ENCODE measurements around the gene ABHD14A.

GRCh38 chr3:51935886-51936755 lies 38.7 kb upstream of the ABHD14A start:
- TF ChIP-seq RFX5 (IDR thresholded peaks at IDR 0.05) (no peak), RNF2 (IDR thresholded peaks at IDR 0.05; ENCODE audit: borderline replicate concordance, low read depth) (no peak), SMC3 (IDR thresholded peaks at IDR 0.05) (no peak), CTCF (IDR thresholded peaks at IDR 0.05) (no peak), REST (IDR thresholded peaks at IDR 0.05) (no peak), POLR2A (IDR thresholded peaks at IDR 0.05; ENCODE audit: low read length) (no peak), EHMT2 (IDR thresholded peaks at IDR 0.05; ENCODE audit: low read depth) (no peak), PBX3 (IDR thresholded peaks at IDR 0.05) (no peak), JUNB (IDR thresholded peaks at IDR 0.05) (no peak), RAD21 (conservative IDR thresholded peaks at IDR 0.05 in 1 of 2, IDR thresholded peaks at IDR 0.05 in 1 of 2) (no peak)
